ENCODE measurements around the gene KY. TPM values are rescaled to one million over a fixed set of nuclear protein-coding genes. Genes with fewer than 3 reads are reported as not detected.

Gene KY
- total RNA-seq, 3 donors from 2014 or later, result 0.33 to 1.2 TPM; not detected in 1

DNA sequence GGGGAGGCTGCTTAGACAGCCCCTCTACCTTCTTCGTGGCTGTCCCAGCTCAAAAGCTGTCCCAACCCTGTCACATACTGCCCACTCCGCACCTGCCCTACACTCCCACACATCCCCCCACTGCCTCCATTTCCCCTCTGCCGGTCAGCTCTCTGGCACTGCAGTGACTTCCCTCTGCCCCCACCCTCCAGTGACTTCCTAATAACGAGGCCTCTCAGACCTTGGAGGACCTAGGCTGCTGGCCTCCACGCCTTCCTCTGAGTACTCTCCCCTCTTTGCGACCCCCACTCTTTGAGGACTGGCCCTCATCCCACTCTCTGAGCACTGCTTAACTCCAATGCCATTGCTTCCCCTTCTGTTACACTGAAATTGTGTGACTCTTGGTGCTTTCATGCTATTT is 45.3 kb downstream of the KY start:
- H3K36me3 ChIP-seq, result no peaks in the 10 kb centered on the region
- intact Hi-C loops (cut with DNase I; ENCODE audit: low total_unique reads), result no loop called here
- H3K4me3 ChIP-seq, result no peak overlapping the region
- TF ChIP-seq POLR2AphosphoS5 (IDR thresholded peaks at IDR 0.05) (no peak), POLR2A (IDR thresholded peaks at IDR 0.05) (no peak)
- TF ChIP-seq, protein P1, sequence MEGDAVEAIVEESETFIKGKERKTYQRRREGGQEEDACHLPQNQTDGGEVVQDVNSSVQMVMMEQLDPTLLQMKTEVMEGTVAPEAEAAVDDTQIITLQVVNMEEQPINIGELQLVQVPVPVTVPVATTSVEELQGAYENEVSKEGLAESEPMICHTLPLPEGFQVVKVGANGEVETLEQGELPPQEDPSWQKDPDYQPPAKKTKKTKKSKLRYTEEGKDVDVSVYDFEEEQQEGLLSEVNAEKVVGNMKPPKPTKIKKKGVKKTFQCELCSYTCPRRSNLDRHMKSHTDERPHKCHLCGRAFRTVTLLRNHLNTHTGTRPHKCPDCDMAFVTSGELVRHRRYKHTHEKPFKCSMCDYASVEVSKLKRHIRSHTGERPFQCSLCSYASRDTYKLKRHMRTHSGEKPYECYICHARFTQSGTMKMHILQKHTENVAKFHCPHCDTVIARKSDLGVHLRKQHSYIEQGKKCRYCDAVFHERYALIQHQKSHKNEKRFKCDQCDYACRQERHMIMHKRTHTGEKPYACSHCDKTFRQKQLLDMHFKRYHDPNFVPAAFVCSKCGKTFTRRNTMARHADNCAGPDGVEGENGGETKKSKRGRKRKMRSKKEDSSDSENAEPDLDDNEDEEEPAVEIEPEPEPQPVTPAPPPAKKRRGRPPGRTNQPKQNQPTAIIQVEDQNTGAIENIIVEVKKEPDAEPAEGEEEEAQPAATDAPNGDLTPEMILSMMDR (IDR thresholded peaks at IDR 0.05), result no peak
- H3K27ac ChIP-seq, result no peak overlapping the region
- no peak for DNase-seq (ENCODE audit: low spot score in 2 of 2)
- peaks cover 0 to 5% of the 10 kb centered on the region in 2 donors for H3K4me1 ChIP-seq
- no peaks in the 10 kb centered on the region for H3K27me3 ChIP-seq
- H3K9me3 ChIP-seq, result no peaks in the 10 kb centered on the region

- no peak for DNase-seq (ENCODE audit: low spot score in 2 of 2)
- Histone ChIP-seq H3K27ac (no peak overlapping the region), H3K4me1 (peaks cover 0 to 5% of the 10 kb centered on the region in 2 donors), H3K27me3 (no peaks in the 10 kb centered on the region), H3K36me3 (no peaks in the 10 kb centered on the region), H3K9me3 (no peaks in the 10 kb centered on the region), H3K4me3 (no peak overlapping the region)
- TF ChIP-seq POLR2A (IDR thresholded peaks at IDR 0.05), result no peak
- TF ChIP-seq, protein P1 (IDR thresholded peaks at IDR 0.05), result no peak
- TF ChIP-seq POLR2AphosphoS5 (IDR thresholded peaks at IDR 0.05), result no peak
- intact Hi-C loops (cut with DNase I; ENCODE audit: low total_unique reads), result no loop called here
Observed at GRCh38 chr3:134603956-134604355, 46.9 kb downstream of the KY start.

DNA sequence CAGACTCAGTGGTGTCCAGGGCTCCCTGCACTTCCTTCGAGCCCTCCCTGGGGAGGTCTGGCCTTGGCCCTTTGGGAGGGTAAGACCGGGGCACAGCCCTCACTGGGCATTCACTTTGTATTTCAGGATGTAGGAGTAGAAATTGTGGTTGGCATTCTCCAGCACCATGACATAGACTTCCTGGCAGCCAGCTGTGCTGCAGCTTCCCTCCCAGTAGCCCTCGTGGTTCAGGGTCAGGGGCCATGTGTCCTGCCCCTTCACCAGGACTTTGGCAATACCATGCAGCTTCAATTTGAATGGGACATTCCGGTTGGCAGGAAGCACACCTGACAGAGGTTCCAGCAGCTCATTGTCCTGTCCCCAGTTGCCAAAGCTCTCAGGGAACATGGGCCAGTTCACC is 47.3 kb downstream of the KY start:
- no peak for DNase-seq (ENCODE audit: low spot score in 2 of 2)
- intact Hi-C loops (cut with DNase I; ENCODE audit: low total_unique reads), result no loop called here
- Histone ChIP-seq H3K27ac (no peak overlapping the region), H3K4me3 (no peak overlapping the region), H3K4me1 (peaks cover 0 to 5% of the 10 kb centered on the region in 2 donors), H3K36me3 (no peaks in the 10 kb centered on the region), H3K9me3 (no peaks in the 10 kb centered on the region), H3K27me3 (no peaks in the 10 kb centered on the region)
- TF ChIP-seq POLR2AphosphoS5 (IDR thresholded peaks at IDR 0.05), result no peak
- TF ChIP-seq, protein P1 (IDR thresholded peaks at IDR 0.05), result no peak
- TF ChIP-seq POLR2A (IDR thresholded peaks at IDR 0.05), result no peak

- intact Hi-C loops (cut with DNase I; ENCODE audit: low total_unique reads), result no loop called here
- Histone ChIP-seq H3K9me3 (no peaks in the 10 kb centered on the region), H3K4me3 (no peak overlapping the region), H3K27ac (no peak overlapping the region), H3K4me1 (peaks cover 0 to 5% of the 10 kb centered on the region in 2 donors), H3K36me3 (no peaks in the 10 kb centered on the region), H3K27me3 (no peaks in the 10 kb centered on the region)
- no peak for DNase-seq (ENCODE audit: low spot score in 2 of 2)
- TF ChIP-seq POLR2AphosphoS5 (IDR thresholded peaks at IDR 0.05), result no peak
- TF ChIP-seq, protein P1 (IDR thresholded peaks at IDR 0.05), result no peak
- TF ChIP-seq POLR2A (IDR thresholded peaks at IDR 0.05), result no peak
Observed at GRCh38 chr3:134602440-134602814, 48.4 kb downstream of the KY start.

GRCh38 chr3:134601539-134602439 is 49.0 kb downstream of the KY start:
- intact Hi-C loops (cut with DNase I; ENCODE audit: low total_unique reads), result no loop called here
- TF ChIP-seq POLR2A (IDR thresholded peaks at IDR 0.05) (no peak), POLR2AphosphoS5 (IDR thresholded peaks at IDR 0.05) (no peak)
- TF ChIP-seq, protein P1 (IDR thresholded peaks at IDR 0.05), result no peak
- Histone ChIP-seq H3K4me3 (no peak overlapping the region), H3K27ac (no peak overlapping the region), H3K36me3 (no peaks in the 10 kb centered on the region), H3K27me3 (no peaks in the 10 kb centered on the region), H3K4me1 (peaks cover 0 to 5% of the 10 kb centered on the region in 2 donors), H3K9me3 (no peaks in the 10 kb centered on the region)
- DNase-seq (ENCODE audit: low spot score in 2 of 2), result no peak

Data from breast epithelium (tissue), 4 donors.